Measurements from ENCODE around the gene ATXN7L1. TPM values are rescaled to one million over a fixed set of nuclear protein-coding genes. Genes with fewer than 3 reads are reported as not detected.
"Not testable (repeated sequence)": the region's sequence is repeated elsewhere in the genome, so short reads cannot be mapped to it uniquely, and the experiment has no call there.

The ATXN7L1 gene
- total RNA-seq, 2 experiments from 2014 or later = 15.2 to 17.0 TPM

DNA sequence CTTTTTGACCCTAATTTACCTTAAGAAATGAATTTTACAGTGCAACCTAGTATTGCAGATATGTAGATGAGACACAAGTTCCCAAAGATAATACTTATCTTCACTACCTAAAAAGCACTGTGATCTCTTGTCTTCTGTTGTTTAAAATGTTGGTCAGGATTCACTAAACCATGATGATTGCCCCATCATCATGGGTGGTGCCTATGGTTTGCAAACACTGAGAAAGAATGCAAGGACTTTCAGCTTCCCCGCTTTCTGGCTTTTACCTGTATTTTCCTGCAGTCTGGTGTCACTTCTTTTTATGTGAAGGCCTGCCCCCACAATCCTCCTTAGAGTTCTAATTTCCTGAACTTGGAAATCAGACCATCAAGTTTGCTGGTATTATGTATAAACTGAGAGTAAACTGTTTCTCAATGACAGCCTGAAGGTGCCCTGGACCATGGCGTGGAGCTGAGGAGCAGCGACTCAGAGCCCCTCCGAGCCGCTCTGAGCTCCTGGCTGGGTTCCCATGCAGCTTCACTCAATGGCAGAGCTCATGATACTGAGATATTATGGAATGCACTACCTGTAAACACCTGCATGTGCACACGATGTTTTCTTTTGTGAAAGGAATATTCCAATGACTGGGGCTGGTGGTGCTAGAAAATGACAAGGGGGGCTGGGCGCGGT lies 176.7 kb downstream of the ATXN7L1 start:
- peaks cover 3% of the 10 kb centered on the region for H3K27me3 Mint-ChIP-seq
- no peak for DNase-seq
- H3K4me3 Mint-ChIP-seq = no peak overlapping the region
- H3K4me1 Mint-ChIP-seq = no peaks in the 10 kb centered on the region
- peaks cover 2% of the 10 kb centered on the region for H3K36me3 Mint-ChIP-seq
- POLR2A ChIA-PET = interaction anchor here (0.5 kb wide), 1 partner anchor 161 kb away, joined by 3 read pairs; no protein-coding TSS in a partner anchor
- ATAC-seq (ENCODE audit: low read depth) = no peak
- peaks cover 13% of the 10 kb centered on the region for H3K9me3 Mint-ChIP-seq
- no peak overlapping the region for H3K27ac Mint-ChIP-seq

DNA sequence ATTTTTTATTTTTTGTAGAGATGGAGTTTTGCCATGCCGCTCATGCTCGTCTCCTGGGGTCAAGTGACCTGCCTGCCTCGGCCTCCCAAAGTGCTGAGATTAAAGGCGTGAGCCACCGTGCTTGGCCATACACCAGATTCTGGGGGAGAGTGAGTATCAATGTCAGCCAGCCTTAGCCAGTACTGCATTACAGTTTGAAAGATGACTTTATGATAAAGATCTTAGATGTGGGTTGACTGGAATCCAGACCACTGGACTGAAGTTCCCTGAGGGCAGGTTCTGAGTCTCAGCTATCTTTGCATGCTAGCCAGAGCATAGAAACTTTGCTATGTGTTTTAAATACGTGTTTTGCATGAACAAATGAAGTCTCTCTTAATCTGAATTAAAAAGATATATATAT lies 177.9 kb downstream of the ATXN7L1 start:
- Mint-ChIP-seq H3K4me1 (peaks cover 3% of the 10 kb centered on the region), H3K4me3 (no peak overlapping the region), H3K27ac (no peak overlapping the region), H3K36me3 (peaks cover 2% of the 10 kb centered on the region), H3K27me3 (peaks cover 8% of the 10 kb centered on the region), H3K9me3 (peaks cover 13% of the 10 kb centered on the region)
- DNase-seq (no peak), ATAC-seq (ENCODE audit: low read depth) (no peak)
- POLR2A ChIA-PET = no interaction called here

DNA sequence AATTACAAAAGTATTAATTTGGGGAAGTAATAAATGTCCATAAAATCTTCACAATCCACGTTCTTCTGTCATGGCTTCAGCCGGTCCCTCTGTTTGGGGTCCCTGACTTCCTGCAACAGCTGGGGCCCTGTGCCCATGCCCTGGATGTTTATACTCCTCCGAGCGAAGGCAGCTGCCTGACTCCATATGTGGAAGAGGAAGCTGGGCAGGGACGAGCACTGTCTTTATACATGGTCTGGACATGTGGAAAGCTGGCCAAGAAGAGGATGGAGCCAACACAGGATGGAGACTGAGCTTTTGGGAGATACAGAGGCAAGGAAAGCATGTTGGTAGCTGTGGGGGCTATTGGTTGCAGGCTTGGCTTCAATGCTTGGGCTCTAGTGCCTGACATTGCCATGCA lies 178.6 kb downstream of the ATXN7L1 start:
- H3K27ac Mint-ChIP-seq = no peak overlapping the region
- H3K36me3 Mint-ChIP-seq = peaks cover 2% of the 10 kb centered on the region
- H3K4me1 Mint-ChIP-seq = peaks cover 11% of the 10 kb centered on the region
- POLR2A ChIA-PET = no interaction called here
- no peak overlapping the region for H3K4me3 Mint-ChIP-seq
- DNase-seq (no peak), ATAC-seq (ENCODE audit: low read depth) (no peak)
- H3K9me3 Mint-ChIP-seq = peaks cover 13% of the 10 kb centered on the region
- peaks cover 8% of the 10 kb centered on the region for H3K27me3 Mint-ChIP-seq

DNA sequence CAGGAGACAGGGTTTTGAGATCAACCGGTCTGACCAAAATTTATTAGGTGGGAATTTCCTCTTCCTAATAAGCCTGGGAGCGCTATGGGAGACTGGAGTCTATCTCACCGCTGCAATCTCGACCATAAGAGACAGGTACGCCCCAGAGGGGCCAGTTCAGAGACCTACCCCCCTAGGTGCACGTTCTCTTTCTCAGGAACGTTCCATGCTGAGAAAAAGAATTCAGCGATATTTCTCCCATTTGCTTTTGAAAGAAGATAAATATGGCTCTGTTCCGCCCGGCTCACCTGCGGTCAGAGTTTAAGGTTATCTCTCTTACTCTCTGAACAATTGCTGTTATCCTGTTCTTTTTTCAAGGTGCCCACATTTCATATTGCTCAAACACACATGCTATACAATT lies 179.2 kb downstream of the ATXN7L1 start:
- DNase-seq; H3K36me3 Mint-ChIP-seq; H3K4me3 Mint-ChIP-seq; POLR2A ChIA-PET; H3K27me3 Mint-ChIP-seq; H3K27ac Mint-ChIP-seq; ATAC-seq (ENCODE audit: low read depth): not testable (repeated sequence)
- peaks cover 13% of the 10 kb centered on the region for H3K4me1 Mint-ChIP-seq
- peaks cover 13% of the 10 kb centered on the region for H3K9me3 Mint-ChIP-seq

GRCh38 chr7:105693576-105693975 lies 182.8 kb downstream of the ATXN7L1 start:
- no peak overlapping the region for H3K27ac Mint-ChIP-seq
- DNase-seq (no peak), ATAC-seq (ENCODE audit: low read depth) (no peak)
- POLR2A ChIA-PET = no interaction called here
- peak overlapping the region; percentile 5 for H3K4me3 Mint-ChIP-seq
- H3K36me3 Mint-ChIP-seq = peaks cover 2% of the 10 kb centered on the region
- H3K9me3 Mint-ChIP-seq = peaks cover 13% of the 10 kb centered on the region
- peaks cover 24% of the 10 kb centered on the region for H3K4me1 Mint-ChIP-seq
- H3K27me3 Mint-ChIP-seq = peaks cover 10% of the 10 kb centered on the region

DNA sequence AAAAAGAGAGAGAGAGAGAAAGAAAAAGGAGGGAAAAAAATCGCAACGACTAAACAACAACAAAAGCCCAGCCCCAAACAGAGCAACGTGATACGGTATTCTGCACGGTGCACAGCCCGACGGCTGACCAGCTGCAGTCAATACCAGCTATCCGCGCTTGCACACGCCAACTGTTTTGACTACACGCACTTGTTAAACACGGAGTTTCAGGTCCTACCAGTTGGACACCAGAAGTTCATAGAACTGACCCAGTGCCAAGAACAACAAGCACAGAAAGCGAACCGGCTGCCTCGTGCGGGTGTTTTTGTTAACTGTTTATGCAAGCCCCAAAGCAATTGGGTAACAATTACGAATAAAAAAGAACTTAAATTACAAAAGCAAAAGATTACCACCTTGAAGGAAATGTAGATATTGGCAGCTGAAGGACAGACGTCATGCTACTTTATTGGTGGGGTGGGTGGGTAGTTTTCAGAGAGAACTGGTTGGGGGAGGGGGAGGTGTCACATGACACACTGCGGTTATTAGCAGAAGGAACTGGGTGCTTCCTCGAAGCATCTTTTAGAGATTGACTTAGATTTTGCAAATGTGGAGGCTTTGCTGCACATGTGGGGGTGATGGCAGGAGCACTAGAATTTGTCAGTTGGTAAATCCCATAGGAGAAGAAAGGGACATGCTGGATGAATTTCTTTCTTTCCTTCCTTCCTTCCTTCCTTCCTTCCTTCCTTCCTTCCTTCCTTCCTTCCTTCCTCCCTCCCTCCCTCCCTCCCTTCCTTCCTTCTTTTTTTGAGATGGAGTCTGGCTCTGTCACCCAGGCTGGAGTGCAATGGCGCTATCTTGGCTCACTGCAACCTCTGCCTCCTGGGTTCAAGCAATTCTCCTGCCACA lies 184.5 kb downstream of the ATXN7L1 start:
- Mint-ChIP-seq H3K9me3 (peaks cover 7% of the 10 kb centered on the region), H3K27me3 (peaks cover 10% of the 10 kb centered on the region), H3K27ac (peak overlapping the region; percentile 89), H3K4me1 (peaks cover 24% of the 10 kb centered on the region), H3K36me3 (peaks cover 2% of the 10 kb centered on the region), H3K4me3 (peak overlapping the region; percentile 88)
- ATAC-seq (ENCODE audit: low read depth) (peak; percentile 50), DNase-seq (peak; percentile 49)
- POLR2A ChIA-PET = interaction anchor here (0.7 to 1.4 kb wide), 4 partner anchors 15 to 593 kb away, joined by 3 to 7 read pairs (median 3); partner anchors contain the start of gene NAMPT

- H3K4me1 Mint-ChIP-seq = peaks cover 24% of the 10 kb centered on the region
- POLR2A ChIA-PET = interaction anchor here (0.7 to 1.4 kb wide), 3 partner anchors 15 to 349 kb away, joined by 3 to 7 read pairs (median 3); no protein-coding TSS in a partner anchor
Observed at GRCh38 chr7:105691082-105691679, 185.2 kb downstream of the ATXN7L1 start.

DNA sequence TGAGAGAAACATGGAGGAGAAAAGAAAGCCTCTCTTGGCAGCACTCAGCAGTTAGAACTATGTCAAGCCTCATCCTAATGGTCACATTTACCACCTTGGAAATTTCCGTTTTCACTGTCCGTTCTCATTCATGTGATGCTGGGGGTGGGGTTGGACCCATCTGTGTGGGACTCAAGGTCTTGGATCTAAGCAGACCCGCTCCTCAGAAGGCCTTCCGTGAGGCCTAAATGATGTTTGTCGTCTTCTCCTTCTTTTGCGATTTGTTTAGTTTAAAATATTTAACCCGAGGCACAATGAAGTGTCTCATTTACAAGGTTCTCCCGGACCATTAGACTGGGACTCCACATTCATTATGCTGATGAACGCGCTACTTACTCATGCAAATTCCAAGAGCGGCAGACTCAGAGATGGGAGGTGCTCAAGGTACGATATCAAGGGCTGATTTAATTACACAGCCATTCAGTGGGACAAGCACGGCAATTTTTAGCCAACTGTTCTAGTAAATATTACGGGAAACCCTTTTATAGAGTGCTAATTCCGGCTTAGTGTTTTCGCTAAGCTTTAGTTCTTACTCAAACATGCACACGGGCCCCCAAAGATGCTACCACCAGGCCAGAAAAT lies 186.0 kb downstream of the ATXN7L1 start:
- Mint-ChIP-seq H3K9me3 (no peaks in the 10 kb centered on the region), H3K4me1 (peaks cover 24% of the 10 kb centered on the region), H3K27ac (peak overlapping the region; percentile 89), H3K4me3 (peak overlapping the region; percentile 88), H3K36me3 (no peaks in the 10 kb centered on the region), H3K27me3 (peaks cover 10% of the 10 kb centered on the region)
- DNase-seq = no peak
- POLR2A ChIA-PET = no interaction called here
- ATAC-seq (ENCODE audit: low read depth) = no peak

More at GRCh38 chr7:105691082-105691679, 185.2 kb downstream of the ATXN7L1 start:
- H3K4me3 Mint-ChIP-seq = peak overlapping the region; percentile 88
- DNase-seq = peak; percentile 38
- peaks cover 1% of the 10 kb centered on the region for H3K9me3 Mint-ChIP-seq
- peak overlapping the region; percentile 89 for H3K27ac Mint-ChIP-seq
- H3K27me3 Mint-ChIP-seq = peaks cover 10% of the 10 kb centered on the region
- ATAC-seq (ENCODE audit: low read depth) = peak; percentile 70
- H3K36me3 Mint-ChIP-seq = peaks cover 2% of the 10 kb centered on the region

GRCh38 chr7:105689067-105689819 lies 187.2 kb downstream of the ATXN7L1 start:
- Mint-ChIP-seq H3K36me3 (no peaks in the 10 kb centered on the region), H3K9me3 (no peaks in the 10 kb centered on the region), H3K4me3 (no peak overlapping the region), H3K27ac (peak overlapping the region; percentile 37), H3K4me1 (peaks cover 24% of the 10 kb centered on the region), H3K27me3 (peaks cover 7% of the 10 kb centered on the region)
- POLR2A ChIA-PET = no interaction called here
- no peak for ATAC-seq (ENCODE audit: low read depth)
- DNase-seq = no peak

- ATAC-seq (ENCODE audit: low read depth) (no peak), DNase-seq (no peak)
- Mint-ChIP-seq H3K4me1 (peaks cover 22% of the 10 kb centered on the region), H3K9me3 (no peaks in the 10 kb centered on the region), H3K36me3 (no peaks in the 10 kb centered on the region), H3K27ac (no peak overlapping the region), H3K4me3 (no peak overlapping the region), H3K27me3 (peaks cover 4% of the 10 kb centered on the region)
- POLR2A ChIA-PET = no interaction called here
Observed at GRCh38 chr7:105688617-105689016, 187.8 kb downstream of the ATXN7L1 start.

- POLR2A ChIA-PET = no interaction called here
- H3K4me1 Mint-ChIP-seq = no peaks in the 10 kb centered on the region
- ATAC-seq (ENCODE audit: low read depth) = no peak
- no peak overlapping the region for H3K27ac Mint-ChIP-seq
- no peak for DNase-seq
- peaks cover 3% of the 10 kb centered on the region for H3K27me3 Mint-ChIP-seq
- no peaks in the 10 kb centered on the region for H3K36me3 Mint-ChIP-seq
- H3K4me3 Mint-ChIP-seq = no peak overlapping the region
- H3K9me3 Mint-ChIP-seq = no peaks in the 10 kb centered on the region
Observed at GRCh38 chr7:105685161-105685560, 191.2 kb downstream of the ATXN7L1 start.

DNA sequence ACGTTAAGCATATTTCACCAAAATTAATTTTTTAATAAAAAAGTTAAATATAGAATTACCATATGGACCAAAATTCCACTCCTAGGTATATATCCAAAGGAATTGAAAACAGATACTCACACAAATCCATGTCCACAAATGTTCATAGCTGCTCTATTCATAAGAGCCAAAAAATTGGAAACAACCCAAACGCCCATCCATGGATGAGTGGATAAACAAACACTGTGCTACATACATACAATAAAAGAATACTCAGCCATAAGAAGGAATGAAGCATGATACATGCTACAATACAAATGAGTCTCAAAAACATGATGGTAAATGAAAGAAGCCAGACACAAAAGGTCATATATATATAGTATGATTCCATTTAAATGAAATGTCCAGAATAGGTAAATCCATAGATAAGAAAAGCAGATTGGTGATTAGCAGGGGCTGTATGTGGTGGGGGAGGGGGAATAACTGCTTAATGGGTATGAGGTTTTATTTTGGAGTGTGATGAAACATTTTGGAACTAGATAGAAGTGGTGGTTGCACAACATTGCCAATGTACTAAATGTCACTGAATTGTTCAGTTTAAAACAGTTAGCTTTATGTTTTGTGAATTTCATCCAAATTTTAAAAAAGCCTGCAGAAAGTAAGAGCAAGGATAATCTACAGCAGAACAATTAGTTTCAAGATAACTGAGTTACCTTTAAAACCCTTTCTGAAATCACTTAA lies 193.9 kb downstream of the ATXN7L1 start:
- Mint-ChIP-seq H3K27me3 (peaks cover 3% of the 10 kb centered on the region), H3K36me3 (no peaks in the 10 kb centered on the region), H3K4me3 (no peak overlapping the region), H3K9me3 (no peaks in the 10 kb centered on the region), H3K4me1 (peaks cover 14% of the 10 kb centered on the region), H3K27ac (no peak overlapping the region)
- POLR2A ChIA-PET = no interaction called here
- ATAC-seq (ENCODE audit: low read depth) (no peak), DNase-seq (no peak)
